GM12874 (cell line): ENCODE measurements around the gene SND1.

Experiments
- CTCF ChIP-seq: IDR thresholded peaks from 2 replicates; pipeline ENCODE4 v1.5.1; 2011; ENCODE audit warnings: low read depth, mild to moderate bottlenecking, control low read depth, low read length, moderate library complexity; ENCODE audit not compliant: insufficient read depth

Gene SND1

DNA sequence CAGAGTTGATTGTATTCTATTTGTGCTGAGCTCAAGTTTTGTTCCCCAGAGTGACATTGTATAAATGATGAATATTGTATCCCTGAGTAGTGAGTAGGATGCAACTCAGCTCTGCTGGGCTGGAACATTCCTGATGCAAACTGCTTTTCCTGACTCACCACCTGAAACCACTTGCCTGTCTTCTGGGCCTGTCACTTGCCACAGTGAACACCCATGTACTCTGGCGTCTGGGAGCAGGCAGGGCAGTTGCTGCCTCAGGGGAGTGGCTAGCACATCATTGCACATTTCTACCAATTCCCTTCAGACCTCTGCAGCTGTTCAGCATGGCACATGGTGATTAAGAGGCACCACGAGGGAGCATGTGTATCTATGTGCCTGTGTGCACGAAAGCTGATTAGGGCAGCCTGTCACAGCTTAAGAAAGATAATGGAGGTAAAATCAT, 157.3 kb downstream of the SND1 start:
- no peak for TF ChIP-seq CTCF

- no peak for TF ChIP-seq CTCF
Measured at GRCh38 chr7:127810113-127810512, 158.1 kb downstream of the SND1 start.

DNA sequence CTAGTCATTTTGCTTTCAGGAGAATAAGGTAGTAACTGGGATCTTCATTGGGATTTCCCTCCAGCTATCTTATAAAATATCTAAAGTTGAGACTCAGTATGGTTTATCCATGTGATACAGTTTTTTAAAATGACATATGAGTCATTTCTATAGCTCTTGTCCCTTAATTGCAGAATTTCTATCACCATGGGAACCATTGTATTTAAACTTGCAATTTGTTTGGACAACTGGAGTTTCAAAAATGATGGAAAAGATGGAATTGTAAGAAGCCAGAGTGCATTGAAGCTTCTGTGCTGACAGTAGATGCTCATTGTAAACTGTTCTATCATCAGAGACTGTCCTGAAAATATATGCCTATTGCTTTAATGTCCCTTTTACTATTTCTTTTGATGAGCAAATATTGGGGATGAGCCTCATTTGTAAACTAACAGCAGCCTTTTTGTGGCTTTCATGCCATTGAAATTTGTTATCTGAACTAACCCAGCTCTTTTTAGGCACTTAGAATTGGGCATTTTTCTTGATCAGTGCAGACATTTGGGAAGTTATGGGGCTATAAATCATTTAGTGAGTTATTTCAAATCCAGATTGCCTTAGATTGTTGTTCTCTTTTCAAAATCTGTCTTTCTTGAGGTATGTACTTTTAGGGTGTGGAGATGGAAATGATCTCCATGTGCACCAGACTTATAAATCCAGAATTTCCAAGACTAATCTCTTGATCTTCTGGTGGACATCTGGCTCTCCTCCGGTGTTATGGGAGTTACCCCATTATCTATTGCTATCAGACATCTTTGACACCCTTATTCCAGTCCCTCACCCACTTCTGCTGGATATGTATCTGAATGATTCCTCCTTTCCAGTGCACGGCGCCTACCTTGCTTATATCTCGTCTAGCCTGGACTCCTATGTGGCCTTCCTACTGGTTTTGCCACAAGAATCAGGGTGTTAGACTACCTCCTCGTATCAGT, 159.0 kb downstream of the SND1 start:
- TF ChIP-seq CTCF, result no peak

GRCh38 chr7:127812540-127812939, 160.5 kb downstream of the SND1 start:
- no peak for TF ChIP-seq CTCF

DNA sequence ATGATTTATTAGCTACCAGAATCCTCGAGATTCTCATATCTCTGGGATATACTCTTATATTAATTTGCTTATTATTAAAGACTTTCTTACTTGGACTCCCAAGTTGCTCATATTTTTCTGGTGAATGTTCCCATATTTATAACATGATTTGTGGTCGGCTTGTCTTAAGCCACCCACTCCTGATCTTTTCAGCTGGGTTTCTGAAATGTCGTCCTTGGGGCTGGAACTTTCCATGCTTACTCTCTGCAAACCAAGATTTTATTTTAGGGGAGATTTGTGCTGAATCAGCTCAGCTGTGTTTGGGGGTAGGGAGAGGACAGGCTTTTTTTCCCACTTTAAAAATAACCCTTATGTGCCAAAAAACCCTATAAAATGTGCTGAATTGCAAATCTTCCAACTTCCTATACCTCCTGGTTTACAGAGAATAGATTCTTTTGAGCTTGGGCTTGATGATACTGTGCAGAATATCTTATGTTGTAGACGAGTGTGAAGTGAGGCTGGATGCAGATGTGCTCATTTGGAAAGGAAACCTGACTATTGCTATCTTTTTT, 162.1 kb downstream of the SND1 start:
- no peak for TF ChIP-seq CTCF

GRCh38 chr7:127815631-127816145, 163.7 kb downstream of the SND1 start:
- no peak for TF ChIP-seq CTCF

DNA sequence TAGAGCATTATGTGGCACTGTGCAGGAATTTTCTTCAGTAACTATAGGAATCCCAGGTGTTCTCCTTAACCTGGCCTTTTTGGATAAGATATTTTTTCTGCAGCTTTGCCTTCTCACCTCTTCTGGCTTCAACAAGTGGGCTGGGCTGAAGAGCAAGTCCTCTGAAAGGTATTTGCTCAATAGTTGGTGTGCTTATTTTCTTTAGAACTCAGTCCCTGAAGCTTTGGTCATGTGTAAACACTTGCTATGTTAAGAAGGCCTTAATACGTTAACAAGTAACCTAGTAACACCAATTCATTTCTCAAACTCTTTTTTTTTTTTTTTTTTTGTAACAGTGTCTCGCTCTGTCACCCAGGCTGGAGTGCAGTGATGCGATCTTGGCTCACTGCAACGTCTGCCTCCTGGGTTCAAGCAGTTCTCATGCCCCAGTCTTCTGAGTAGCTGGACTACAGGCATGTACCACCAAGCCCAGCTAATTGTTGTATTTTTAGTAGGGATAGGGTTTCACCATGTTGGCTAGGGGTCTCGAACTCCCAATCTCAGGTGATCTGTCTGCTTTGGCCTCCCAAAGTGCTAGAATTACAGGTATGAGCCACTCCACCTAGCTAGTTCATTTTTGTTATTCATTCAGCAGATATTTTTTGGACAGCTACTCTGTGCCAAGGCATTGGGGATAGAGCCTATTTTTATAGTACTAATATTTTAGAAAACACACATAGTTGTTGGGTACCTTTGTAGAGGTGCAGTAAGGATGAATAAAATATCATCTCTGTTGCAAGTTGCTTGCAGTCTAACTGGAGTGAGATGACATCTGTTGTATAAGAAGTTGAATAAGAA, 164.6 kb downstream of the SND1 start:
- TF ChIP-seq CTCF, result no peak
